ENCODE results near the gene MYL7.
A peak's percentile ranks its signal among the peaks of the same experiment; 100 is the strongest.

MYL7 gene

DNA sequence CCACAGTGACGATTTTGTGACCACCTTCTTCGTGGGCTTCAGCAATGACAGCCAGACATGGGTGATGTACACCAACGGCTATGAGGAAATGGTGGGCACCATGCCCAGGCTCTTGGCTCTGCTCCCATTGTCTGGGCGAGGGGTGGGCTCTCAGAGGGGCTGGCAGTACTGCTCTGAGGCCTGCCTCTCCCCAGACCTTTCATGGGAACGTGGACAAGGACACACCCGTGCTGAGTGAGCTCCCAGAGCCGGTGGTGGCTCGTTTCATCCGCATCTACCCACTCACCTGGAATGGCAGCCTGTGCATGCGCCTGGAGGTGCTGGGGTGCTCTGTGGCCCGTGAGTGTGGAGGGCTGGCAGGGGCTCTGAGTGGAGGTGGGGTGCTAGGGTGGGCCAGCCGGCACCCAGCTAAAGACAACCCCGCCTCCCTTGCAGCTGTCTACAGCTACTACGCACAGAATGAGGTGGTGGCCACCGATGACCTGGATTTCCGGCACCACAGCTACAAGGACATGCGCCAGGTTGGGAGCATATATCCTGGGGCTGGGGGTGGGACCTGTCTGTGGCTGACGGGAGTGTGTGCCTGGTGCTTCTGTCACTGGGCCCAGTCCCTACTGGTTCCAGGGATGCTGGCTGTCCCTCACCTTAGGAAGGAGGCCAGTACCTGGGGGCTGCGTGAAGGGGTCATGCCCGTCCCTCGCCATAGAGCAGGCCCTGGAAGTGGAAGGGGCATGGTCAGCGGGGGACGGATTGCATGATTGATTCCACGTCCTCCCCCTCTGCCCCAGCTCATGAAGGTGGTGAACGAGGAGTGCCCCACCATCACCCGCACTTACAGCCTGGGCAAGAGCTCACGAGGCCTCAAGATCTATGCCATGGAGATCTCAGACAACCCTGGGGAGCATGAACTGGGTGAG lies 30.2 kb downstream of the MYL7 start:
- no peak for DNase-seq

DNA sequence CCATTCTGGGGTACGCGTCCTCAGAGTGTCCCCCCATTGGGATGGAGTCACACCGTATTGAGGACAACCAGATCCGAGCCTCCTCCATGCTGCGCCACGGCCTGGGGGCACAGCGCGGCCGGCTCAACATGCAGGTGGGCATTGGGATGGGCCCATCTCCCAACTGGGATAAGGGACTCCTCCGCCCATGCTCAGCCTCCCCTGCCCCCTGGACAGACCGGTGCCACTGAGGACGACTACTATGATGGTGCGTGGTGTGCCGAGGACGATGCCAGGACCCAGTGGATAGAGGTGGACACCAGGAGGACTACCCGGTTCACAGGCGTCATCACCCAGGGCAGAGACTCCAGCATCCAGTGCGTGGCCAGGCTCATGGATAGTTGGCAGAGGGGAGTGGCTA lies 31.1 kb downstream of the MYL7 start:
- no peak for DNase-seq

DNA sequence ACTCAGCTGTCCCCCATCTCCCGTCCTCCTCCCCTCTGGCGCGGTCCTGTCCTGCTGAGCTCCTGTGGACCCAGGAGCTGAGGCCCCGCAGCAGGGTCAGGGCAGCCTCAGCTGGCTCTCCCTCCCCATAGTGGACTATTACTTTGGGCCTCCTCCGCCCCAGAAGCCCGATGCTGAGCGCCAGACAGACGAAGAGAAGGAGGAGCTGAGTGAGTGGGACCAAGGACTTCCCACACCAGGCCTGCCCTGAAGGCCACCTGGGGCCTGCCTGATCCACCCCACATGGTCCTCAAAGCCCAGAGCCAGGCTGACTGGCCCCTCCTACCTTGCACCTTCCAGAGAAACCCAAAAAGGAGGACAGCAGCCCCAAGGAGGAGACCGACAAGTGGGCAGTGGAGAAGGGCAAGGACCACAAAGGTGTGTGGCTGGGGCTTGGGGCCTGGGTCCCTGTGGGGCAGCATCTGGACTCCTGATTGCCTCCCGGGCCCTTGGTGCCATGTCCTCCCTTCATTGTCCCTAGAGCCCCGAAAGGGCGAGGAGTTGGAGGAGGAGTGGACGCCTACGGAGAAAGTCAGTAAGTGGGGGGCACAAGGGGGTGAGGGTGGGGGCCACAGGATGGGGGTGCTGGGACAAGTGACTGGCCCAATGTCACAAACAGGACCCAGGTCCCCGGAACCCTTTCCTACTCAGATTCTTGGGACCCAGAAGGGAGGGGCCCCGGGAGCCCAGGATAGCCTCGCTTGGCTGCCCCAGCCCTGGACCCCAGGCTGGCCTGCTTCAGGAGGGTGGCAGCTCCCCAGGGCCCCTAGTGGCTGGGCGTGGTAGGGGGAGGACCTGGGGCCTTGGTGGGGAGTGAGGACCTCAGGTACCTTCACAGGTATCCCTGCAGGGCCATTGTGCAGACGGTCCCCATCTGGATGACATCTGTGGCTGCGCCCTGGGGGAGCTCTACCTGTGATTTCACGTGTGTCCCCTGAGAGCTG lies 32.1 kb downstream of the MYL7 start:
- no peak for DNase-seq

DNA sequence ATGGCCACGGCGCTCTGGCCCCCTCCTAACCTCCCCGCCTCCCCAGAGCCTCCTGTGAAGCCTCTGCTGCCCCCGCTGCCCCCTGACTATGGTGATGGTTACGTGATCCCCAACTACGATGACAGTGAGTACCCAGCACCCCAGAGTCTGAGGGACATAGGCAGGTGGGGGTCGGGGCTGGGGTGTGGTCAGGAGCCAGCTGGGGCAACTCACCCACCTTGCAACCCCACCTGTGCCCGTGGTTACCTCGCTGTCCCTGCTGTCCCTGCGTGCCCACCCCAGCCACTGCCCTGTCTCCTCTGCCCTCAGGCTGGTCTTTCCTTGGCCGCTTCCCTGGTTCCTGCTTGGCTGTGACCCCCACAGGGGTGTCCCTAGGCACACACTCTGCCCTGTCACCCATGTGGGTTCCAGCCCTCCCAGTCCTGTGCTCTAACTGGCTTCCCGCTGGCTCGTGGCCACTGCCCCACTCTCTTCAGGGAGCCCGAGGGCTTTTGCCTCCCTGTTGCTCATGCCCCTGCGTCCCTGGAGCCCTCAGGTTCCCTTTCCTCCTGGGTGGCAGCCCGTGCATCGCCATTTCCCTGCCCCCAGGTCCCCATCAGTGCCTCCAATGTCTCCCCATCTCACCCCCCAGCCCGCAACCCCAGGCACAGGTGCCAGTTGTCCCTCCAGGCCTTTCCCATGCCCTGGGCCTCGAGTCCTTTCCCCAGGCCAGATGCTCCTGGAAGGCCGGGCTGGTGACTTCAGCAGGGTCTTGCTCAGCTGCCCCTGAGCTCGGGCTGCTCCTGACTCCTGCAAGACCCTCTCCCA lies 33.0 kb downstream of the MYL7 start:
- no peak for DNase-seq

DNA sequence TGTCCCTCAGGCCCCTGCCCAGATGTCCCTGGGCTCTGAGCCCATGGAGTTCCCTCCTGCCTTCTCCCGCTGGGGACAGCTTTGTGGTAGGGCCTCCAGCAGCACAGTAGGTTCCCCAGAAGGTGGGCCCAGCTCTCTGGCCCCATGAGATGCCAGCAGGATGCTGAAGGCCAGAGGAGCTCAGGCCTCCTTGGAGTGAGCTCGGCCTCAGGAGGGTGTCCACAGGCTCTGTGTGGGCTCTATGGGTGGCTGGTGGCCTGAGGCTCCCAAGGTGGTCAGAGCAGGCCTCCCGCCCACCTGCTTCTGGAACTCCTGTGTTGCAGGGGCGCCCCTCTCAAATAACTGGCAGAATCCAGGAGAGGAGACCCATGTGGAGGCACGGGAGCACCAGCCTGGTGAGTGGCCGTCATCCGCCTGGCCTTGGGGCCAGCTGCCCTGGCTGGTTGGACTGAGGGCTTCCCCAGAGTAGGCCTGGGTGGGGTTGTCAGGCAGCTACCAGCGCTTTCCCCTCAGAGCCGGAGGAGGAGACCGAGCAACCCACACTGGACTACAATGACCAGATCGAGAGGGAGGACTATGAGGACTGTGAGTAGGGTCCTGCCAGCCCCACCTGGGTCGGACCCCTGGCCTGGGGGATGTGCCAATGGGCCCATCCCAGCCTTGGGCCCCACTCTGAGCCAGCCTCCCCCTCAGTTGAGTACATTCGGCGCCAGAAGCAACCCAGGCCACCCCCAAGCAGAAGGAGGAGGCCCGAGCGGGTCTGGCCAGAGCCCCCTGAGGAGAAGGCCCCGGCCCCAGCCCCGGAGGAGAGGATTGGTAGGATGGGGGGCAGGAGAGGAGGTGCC lies 33.8 kb downstream of the MYL7 start:
- no peak for DNase-seq

DNA sequence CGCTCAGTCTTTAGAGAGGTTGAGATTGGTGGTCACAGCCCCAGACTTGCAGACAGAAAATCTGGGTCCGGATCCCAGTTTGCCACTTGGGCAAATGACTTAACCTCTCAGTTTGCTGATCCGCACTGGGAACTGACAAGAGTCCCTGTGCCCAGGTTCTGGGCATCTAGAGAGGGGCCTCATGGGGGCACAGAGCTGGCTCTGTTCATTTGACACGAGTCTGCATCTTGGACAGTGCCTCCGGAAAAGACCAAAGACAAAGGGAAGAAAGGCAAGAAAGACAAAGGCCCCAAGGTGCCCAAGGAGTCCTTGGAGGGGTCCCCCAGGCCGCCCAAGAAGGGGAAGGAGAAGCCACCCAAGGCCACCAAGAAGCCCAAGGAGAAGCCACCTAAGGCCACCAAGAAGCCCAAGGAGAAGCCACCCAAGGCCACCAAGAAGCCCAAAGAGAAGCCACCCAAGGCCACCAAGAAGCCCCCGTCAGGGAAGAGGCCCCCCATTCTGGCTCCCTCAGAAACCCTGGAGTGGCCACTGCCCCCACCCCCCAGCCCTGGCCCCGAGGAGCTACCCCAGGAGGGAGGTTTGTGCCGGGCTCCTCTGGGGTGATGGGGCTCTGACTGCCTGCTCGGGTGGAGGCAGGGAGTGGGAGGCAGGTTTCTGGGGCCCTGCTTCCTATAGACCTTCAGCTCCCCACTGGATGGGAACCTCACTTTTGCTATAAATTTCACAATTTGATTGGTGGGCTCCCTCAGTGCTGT lies 34.6 kb downstream of the MYL7 start:
- DNase-seq: no peak

DNA sequence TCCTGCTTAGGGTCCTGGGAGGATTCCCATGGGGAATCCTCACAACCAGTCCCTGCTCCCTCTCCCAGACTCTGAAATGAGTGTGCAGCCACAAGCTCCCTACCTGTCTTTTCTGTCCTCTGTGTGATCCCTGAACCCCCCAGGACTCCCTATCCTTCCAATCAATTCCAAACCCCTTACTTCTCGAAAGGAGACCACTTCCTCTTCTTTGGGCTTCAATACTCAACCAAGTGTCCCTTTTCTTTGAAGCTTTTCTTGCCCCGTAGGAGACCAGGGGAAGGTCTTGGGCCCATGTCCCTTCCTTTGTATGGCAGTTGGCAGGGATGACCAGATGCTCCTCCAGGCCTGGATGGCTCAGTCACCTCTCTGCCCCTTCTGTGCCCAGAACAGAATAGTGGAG lies 35.3 kb downstream of the MYL7 start:
- no peak for DNase-seq

DNA sequence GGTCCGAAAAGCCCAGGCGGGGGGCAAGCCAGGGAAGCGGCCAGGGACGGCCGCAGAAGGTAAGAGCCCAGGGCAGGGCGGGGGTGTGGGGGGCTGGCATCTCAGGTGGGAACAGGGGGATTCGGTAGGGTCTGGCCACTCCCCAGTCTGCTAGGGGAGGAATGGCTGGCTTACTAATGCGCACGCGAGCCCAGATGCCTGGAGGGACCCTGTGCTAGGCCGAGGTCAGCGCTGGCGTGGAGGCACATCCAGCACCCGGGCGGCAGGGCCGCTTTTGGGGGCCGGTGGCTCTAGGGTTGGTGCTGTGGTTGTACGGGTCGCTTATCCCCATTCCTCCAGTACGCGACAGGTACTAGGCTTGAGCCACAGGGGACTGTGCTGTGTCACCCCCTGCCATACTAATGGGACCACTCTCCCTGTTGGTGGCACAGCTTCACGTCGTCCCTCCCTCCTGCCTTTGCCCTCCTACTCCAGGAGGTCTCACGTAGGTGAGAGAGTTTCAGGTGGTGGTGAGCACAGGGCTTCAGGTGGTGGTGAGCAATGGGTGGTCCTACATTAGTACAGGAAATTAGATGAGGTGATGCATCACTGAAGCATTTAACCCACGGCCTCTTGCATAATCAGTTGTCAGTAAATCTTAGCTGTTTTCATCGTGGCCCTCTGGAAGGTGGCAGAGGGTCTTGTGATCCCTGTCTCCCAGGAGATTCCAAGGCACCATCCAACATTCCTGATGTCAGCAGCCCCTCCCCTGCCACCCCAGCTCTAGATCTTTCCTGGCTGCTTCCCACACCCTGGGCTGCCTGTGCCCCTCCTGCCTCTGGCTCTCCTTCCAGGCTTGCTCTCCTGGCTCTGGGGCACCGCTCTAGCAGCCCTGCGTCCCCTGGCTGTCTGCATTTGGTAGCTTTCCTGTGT lies 36.0 kb downstream of the MYL7 start:
- DNase-seq: peak; percentile 73

DNA sequence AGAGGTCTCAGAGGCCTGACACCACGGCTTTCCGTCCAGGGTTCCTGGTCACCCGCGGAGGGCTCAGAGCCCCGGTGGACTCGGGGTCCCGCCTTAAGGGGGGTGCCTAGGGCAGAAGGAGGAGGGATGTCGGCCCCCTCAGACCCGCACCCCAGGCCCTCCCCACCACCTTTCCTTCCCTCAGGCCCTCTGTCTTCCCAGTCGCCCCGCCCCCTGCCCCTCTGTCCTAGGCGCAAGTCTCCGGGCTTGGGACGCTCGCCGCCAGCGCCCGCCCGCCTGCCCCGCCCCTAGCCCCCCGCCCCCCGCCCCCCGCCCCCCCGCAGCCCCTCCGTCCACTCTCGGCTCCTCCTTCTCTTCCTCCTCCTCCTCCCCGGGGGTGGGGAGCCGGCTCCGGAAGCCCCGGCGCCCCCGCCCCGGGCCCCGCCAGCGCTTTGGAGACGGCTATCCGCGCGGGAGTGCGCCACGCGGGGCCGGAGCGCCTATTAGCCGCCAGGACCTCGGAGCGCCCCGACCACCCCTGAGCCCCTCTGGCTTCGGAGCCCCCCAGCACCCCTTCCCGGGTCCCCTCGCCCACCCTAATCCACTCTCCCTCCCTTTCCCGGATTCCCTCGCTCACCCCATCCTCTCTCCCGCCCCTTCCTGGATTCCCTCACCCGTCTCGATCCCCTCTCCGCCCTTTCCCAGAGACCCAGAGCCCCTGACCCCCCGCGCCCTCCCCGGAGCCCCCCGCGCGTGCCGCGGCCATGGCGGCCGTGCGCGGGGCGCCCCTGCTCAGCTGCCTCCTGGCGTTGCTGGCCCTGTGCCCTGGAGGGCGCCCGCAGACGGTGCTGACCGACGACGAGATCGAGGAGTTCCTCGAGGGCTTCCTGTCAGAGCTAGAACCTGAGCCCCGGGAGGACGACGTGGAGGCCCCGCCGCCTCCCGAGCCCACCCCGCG lies 36.9 kb downstream of the MYL7 start, which contains the start of gene AEBP1:
TSS of gene AEBP1 (plus strand) at position 423 of the 937 bp plus-strand sequence. CDS start at position 744, 321 bp downstream.
- DNase-seq: peak; percentile 36

DNA sequence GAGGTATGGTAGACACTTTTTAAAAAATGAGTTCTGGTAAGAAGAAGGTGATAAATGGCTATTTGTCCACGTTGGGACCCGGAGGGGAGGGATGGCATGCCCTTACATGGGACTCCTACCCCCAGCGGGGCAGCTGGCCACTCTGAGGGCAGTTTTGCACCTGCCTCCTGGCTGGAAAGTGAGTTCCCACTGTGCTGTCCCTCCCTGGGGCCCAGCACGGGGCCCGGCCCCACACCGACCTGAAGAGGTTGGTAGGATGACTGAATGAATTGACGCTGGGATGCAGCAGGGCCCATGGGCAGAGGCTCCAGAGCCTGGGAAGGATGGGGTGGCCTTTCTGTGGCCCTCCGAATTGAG lies 37.6 kb downstream of the MYL7 start:
- DNase-seq: no peak

DNA sequence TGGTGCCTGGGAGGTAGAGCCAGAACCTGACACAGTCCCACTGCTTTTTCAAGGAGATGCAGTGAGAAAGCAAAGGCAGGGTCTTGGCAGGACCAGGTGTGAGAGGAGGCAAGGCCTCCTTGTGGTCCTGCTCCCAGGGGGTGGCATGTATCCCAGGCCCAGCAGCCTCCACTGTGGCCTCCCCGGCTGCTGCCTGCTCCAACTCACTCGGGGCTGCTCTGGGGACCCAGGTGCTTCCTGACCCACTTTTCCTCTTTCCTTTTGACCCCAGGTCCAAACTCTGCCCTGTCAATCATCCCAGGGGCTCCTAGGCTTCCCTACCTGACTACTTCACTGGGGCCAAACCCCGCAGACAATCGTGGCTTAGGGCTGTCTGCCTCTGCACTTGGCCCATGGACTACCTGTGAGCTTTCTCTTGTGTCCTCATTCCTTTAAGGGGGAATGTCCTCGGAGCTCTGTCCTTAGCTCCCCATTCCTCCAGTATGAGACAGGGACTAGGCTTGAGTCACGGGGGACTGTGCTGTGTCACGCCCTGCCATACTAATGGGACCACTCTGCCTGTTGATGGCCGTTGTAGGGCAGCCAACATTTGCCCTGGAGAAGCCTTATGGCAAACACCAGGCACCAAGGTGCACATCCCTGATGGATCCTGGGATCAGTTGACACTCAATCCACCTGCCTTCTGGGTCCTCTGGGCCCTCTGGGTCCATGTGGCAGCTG lies 38.1 kb downstream of the MYL7 start:
- DNase-seq: no peak

DNA sequence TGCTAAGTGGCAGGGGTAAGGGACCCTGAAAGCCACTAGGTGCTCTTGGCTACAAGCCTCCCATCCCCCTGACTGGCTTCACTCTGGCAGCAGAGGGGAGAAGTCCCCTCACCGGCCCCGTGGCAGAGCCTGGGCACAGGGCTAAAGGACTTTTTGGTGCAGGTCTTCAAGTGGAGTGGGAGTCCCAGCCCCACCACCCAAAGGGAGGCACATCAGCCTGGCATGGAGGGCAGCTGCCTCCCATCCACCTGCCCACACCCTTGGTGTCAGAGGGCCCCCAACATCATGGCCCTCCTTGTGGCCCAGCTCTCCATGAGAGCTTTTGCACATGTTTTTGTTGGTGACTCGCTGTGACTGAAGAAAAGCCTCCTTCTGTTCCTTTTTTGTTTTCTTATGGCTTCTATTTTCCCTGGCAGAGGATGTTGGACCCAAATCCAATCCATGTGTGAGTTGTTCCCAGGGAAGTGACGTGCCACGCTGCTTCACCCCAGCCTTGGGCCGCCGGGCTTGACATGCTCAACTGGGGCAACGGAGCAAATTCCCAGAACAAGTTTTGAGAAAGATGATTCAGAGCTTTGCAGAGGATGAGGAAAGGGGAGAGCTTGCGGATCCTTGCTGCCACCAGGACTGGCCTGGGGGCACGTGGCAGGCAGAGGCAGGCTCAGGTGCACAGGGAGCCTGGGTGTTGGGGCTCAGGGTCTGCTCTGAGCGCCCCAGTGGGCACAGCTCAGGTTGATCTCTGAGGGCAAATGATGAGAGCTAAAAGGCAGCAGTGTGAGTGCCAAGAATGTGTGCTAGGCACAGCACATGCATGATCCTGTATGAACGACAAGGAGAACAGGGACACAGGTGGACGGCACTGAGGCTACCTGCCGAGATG lies 38.9 kb downstream of the MYL7 start:
- peak; percentile 70 for DNase-seq

DNA sequence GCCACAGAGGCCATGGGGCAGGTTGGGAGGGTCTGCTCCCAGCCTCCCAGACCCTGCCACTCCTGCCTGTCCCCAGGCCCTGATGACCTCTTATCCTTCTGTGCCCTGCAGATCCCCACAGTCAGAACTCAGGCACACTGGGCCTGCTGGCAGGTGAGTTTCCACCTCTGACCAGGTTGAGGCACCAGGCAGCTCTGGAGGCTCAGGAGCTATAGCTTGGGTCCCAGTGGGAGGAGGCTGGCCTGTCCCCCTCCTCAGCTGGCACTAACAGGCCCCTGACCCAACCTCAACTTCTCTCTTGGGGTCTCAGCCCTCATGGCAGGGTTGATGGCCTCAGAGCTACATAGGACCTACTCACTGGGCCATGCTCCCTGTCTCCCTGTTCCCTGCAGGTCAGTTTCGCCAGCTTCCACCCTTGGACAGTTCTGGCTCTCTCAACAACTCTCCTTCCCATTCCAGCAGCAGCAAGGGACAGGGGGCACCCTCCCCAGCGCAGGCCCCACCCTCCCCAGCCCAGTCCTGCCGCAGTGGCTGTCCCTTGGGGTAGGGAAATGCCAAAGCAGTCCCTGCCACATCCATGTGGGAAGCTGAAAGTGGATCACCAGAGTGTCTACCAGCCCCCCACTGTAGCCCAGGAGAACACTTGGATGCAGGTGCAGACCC lies 39.7 kb downstream of the MYL7 start:
- no peak for DNase-seq

DNA sequence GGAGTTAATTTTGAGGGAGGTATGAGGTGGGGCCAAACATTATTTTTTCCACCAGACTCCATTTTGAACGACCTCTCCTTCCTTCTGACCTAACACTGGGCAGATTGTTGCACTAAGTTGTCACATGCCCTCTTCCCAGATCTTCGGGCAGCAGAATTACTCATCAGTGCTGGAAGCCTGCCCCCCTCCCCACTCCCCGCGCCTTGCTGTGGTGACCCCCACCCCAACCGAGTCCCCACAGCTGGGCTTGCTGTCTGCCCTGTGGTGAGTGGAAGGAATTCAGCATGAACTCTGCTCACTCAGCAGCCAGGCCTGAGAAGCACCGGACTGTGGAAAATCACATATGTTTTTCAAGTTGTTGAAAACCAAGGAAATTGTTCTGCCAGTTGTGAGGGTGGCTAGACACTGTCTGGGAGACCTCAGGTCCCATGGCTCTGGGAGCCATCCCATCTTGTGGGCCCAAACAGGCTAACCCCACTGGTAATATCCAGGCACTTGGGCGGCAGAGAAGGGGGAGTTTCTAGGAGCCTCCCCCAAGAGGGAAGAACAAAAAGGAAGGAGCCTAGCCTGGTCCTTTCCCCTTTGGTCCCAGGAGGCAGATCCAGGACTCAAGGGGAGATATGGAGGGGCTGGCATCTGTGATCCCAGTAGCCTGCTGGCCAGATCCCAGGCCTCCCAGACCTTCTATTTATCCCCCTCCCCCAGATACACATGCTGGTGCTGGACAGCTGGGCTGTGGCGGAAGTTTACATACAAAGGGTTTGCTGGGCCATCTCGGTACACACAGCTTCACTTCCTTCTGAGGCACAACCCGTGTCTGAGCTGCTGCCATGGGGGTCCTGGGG lies 40.5 kb downstream of the MYL7 start:
- DNase-seq: peak; percentile 83

DNA sequence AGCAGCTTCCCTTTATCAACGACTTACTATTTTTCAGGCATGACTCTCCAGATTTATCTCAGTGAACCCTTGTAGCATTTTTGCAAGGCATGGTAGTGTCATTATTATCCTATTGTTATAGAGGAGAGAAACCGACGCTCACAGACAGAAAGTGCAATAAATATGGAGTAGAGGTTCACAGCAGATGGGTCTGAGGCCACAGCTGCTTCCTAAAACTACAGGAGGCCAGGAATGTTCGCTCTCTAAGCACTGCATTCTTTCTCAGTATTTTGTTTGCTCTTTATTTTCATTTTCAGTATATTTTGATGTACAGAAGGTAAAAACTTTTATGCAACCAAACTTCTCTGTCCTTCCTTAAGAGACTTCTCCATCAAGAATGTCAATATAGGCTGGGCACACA lies 41.5 kb downstream of the MYL7 start:
- no peak for DNase-seq

Measured in fibroblast of skin of abdomen (primary cell).